IMR-90 (cell line): ENCODE data around the gene SCGB1C2. TPM values are rescaled to one million over a fixed set of nuclear protein-coding genes. Genes with fewer than 3 reads are reported as not detected.

Experiments used
- ATAC-seq: fragments of 200-7000 bp; cut with Tn5 transposase; 2 replicates; pipeline ENCODE4 v1.9.1; 2020; ENCODE audit warnings: low read depth, mild to moderate bottlenecking, moderate library complexity
- BruUV-seq: library from RNA; stranded (reverse); fragments of 400-500 nt; replicated peaks from 2 replicates; lab custom pipeline; 2021; lab: Mats Ljungman, UMichigan
- CTCF ChIA-PET: fragments of 300-600 bp; formaldehyde crosslinking; extraction: SDS; loops from one replicate; lab custom pipeline; 2021; ENCODE audit warnings: antibody characterized with exemption; lab: Yijun Ruan, JAX
- POLR2A ChIA-PET: fragments of 300-600 bp; sonication (Branson Sonifier 250); formaldehyde crosslinking; loops from one replicate; lab custom pipeline; 2022; ENCODE audit warnings: antibody characterized with exemption; ENCODE audit not compliant: unreplicated experiment; lab: Charles Lee
- DNase-seq: peaks from one replicate; pipeline ENCODE4 v3.0.0; 2013
- H2AFZ ChIP-seq: replicated peaks from 2 replicates; pipeline ENCODE3; 2013; ENCODE audit warnings: low read length, mild to moderate bottlenecking; ENCODE audit not compliant: poor library complexity
- H2AK5ac ChIP-seq: 2 replicates; pipeline ENCODE4 v1.6.1; 2013; ENCODE audit warnings: low read depth, low read length, inconsistent platforms
- H2AK9ac ChIP-seq: replicated peaks from 2 replicates; pipeline ENCODE3; 2013; ENCODE audit warnings: mild to moderate bottlenecking, low read depth, low read length, moderate library complexity; ENCODE audit not compliant: poor library complexity
- H2BK120ac ChIP-seq: 2 replicates; pipeline ENCODE4 v1.6.1; 2013; ENCODE audit warnings: low read depth, low read length, inconsistent platforms
- H2BK15ac ChIP-seq: 3 replicates; pipeline ENCODE4 v1.6.1; 2013; ENCODE audit warnings: low read depth, low read length, inconsistent platforms
- H2BK20ac ChIP-seq: 2 replicates; pipeline ENCODE4 v1.6.1; 2013; ENCODE audit warnings: low read depth, mild to moderate bottlenecking, inconsistent platforms, low read length, moderate library complexity
- H2BK5ac ChIP-seq: 2 replicates; pipeline ENCODE4 v1.6.1; 2013; ENCODE audit warnings: mild to moderate bottlenecking, low read depth, low read length, inconsistent platforms; ENCODE audit not compliant: poor library complexity, severe bottlenecking
- H3K14ac ChIP-seq: replicated peaks from 2 replicates; pipeline ENCODE4 v1.6.1; 2013; ENCODE audit warnings: low read depth, low read length, inconsistent platforms
- H3K18ac ChIP-seq: 2 replicates; pipeline ENCODE4 v1.6.1; 2013; ENCODE audit warnings: low read depth, low read length, control low read depth
- H3K23ac ChIP-seq: 2 replicates; pipeline ENCODE4 v1.6.1; 2013; ENCODE audit warnings: low read depth, low read length, inconsistent platforms
- H3K27ac ChIP-seq: 2 replicates; pipeline ENCODE4 v1.5.1; 2013; ENCODE audit warnings: mild to moderate bottlenecking, control low read depth, low read length; ENCODE audit not compliant: insufficient read depth
- H3K27me3 ChIP-seq: 2 replicates; pipeline ENCODE4 v1.6.1; 2013; ENCODE audit warnings: low read length; ENCODE audit not compliant: control insufficient read depth, insufficient read depth
- H3K36me3 ChIP-seq: 2 replicates; pipeline ENCODE4 v1.6.1; 2013; ENCODE audit warnings: low read length, mixed read lengths; ENCODE audit not compliant: control insufficient read depth, insufficient read depth
- H3K4ac ChIP-seq: 2 replicates; pipeline ENCODE4 v1.6.1; 2013; ENCODE audit warnings: low read depth, low read length, inconsistent platforms
- H3K4me1 ChIP-seq: 2 replicates; pipeline ENCODE4 v1.6.1; 2013; ENCODE audit warnings: low read length, mixed read lengths; ENCODE audit not compliant: control insufficient read depth, insufficient read depth
- H3K4me2 ChIP-seq: 2 replicates; pipeline ENCODE4 v1.6.1; 2013; ENCODE audit warnings: low read depth, mild to moderate bottlenecking, control low read depth, low read length, moderate library complexity
- H3K4me3 ChIP-seq: 2 replicates; pipeline ENCODE4 v1.5.1; 2013; ENCODE audit warnings: low read depth, mild to moderate bottlenecking, control low read depth, low read length, moderate library complexity; ENCODE audit not compliant: insufficient read depth
- H3K56ac ChIP-seq: 2 replicates; pipeline ENCODE4 v1.6.1; 2013; ENCODE audit warnings: low read length, inconsistent platforms; ENCODE audit not compliant: insufficient read depth; ENCODE audit errors: extremely low read depth
- H3K79me1 ChIP-seq, 2 experiments: 2 replicates each; pipeline ENCODE4 v1.6.1; 2013; ENCODE audit warnings: low read length in 2 of 2, inconsistent platforms in 1 of 2, low read depth in 1 of 2
- H3K9ac ChIP-seq: 2 replicates; pipeline ENCODE4 v1.6.1; 2013; ENCODE audit warnings: low read depth, low read length, control low read depth
- H3K9me1 ChIP-seq: 2 replicates; pipeline ENCODE4 v1.6.1; 2013; ENCODE audit warnings: low read length, inconsistent platforms; ENCODE audit not compliant: insufficient read depth
- H3K9me3 ChIP-seq: 2 replicates; pipeline ENCODE4 v1.6.1; 2013; ENCODE audit warnings: low read length; ENCODE audit not compliant: control insufficient read depth, insufficient read depth
- H4K20me1 ChIP-seq: 2 replicates; pipeline ENCODE4 v1.6.1; 2013; ENCODE audit warnings: low read length, inconsistent platforms; ENCODE audit not compliant: insufficient read depth
- H4K5ac ChIP-seq: 2 replicates; pipeline ENCODE4 v1.6.1; 2013; ENCODE audit warnings: mild to moderate bottlenecking, low read depth, low read length, control low read depth
- H4K8ac ChIP-seq, 2 experiments: 2 replicates each; pipeline ENCODE4 v1.6.1; 2013; ENCODE audit warnings: low read depth in 2 of 2, low read length in 2 of 2, control low read depth in 1 of 2, inconsistent platforms in 1 of 2
- H4K91ac ChIP-seq: 2 replicates; pipeline ENCODE4 v1.6.1; 2013; ENCODE audit warnings: low read depth, low read length, inconsistent platforms; ENCODE audit not compliant: insufficient read depth
- CHD1 ChIP-seq: IDR thresholded peaks from 2 replicates; pipeline ENCODE4 v1.6.1; 2012; ENCODE audit warnings: low read depth, low read length, improper control_type of control experiment
- MXI1 ChIP-seq: IDR thresholded peaks from 2 replicates; pipeline ENCODE4 v1.6.1; 2012; ENCODE audit warnings: low read depth, mild to moderate bottlenecking, low read length, moderate library complexity, borderline replicate concordance
- POLR2A ChIP-seq: IDR thresholded peaks from 2 replicates; pipeline ENCODE4 v1.6.1; 2012; ENCODE audit warnings: mild to moderate bottlenecking, low read depth, low read length
- RAD21 ChIP-seq: IDR thresholded peaks from 2 replicates; pipeline ENCODE4 v1.6.1; 2012; ENCODE audit warnings: low read length, improper control_type of control experiment
- SMC3 ChIP-seq: fragments of 150-350 bp; IDR thresholded peaks from 2 replicates; pipeline ENCODE4 v1.6.1; 2016; ENCODE audit warnings: low read depth, mild to moderate bottlenecking, antibody characterized with exemption, low read length, moderate library complexity
- WGBS, 2 experiments: methylation state at CpG; one replicate each; pipeline versions ENCODE4 v1.1.5 to v1.1.7; 2013; ENCODE audit warnings: missing lambda C conversion rate in 2 of 2; ENCODE audit not compliant: insufficient read length in 1 of 2; ENCODE audit errors: extremely low coverage in 2 of 2; 5-methylcytosine and 5-hydroxymethylcytosine counted together
- dilution Hi-C: fragments of 300-500 bp; cut with HindIII; formaldehyde crosslinking; loops from one replicate; pipeline ENCODE4 v1.14.3; 2018; ENCODE audit warnings: low sequenced_read_pairs; ENCODE audit not compliant: unreplicated experiment
- in situ Hi-C: fragments of 300-500 bp; cut with MboI; formaldehyde crosslinking; loops from 3 replicates; pipeline ENCODE4 v1.14.3; 2019; ENCODE audit warnings: low sequenced_read_pairs, inconsistent platforms, mixed read lengths
- intact Hi-C: fragments of 100-400 bp; cut with micrococcal nuclease; formaldehyde crosslinking; loops from 2 replicates; pipeline ENCODE4 v1.10.0; 2022
- polyA plus RNA-seq, 3 experiments: library from polyadenylated mRNA; depleted of rRNA; stranded (reverse); fragments of >200 nt; gene quantifications; 2 replicates each; pipeline ENCODE4 v1.2.3, GENCODE V29; 2012; ENCODE audit warnings: low replicate concordance in 1 of 3
- total RNA-seq: library from RNA; depleted of rRNA; stranded (reverse); fragments of >200 nt; gene quantifications from 2 replicates; pipeline ENCODE4 v1.2.3, GENCODE V29; 2012
- TF ChIP-seq, protein P1 (sequence below): fragments of 150-350 bp; IDR thresholded peaks from 2 replicates; pipeline ENCODE4 v1.6.1; 2016; ENCODE audit warnings: low read depth, mild to moderate bottlenecking, low read length, moderate library complexity, borderline replicate concordance

Gene SCGB1C2
- total and polyA plus RNA-seq, 2 of the 4 experiments (the other 2 are of a cell fraction), result not detected

DNA sequence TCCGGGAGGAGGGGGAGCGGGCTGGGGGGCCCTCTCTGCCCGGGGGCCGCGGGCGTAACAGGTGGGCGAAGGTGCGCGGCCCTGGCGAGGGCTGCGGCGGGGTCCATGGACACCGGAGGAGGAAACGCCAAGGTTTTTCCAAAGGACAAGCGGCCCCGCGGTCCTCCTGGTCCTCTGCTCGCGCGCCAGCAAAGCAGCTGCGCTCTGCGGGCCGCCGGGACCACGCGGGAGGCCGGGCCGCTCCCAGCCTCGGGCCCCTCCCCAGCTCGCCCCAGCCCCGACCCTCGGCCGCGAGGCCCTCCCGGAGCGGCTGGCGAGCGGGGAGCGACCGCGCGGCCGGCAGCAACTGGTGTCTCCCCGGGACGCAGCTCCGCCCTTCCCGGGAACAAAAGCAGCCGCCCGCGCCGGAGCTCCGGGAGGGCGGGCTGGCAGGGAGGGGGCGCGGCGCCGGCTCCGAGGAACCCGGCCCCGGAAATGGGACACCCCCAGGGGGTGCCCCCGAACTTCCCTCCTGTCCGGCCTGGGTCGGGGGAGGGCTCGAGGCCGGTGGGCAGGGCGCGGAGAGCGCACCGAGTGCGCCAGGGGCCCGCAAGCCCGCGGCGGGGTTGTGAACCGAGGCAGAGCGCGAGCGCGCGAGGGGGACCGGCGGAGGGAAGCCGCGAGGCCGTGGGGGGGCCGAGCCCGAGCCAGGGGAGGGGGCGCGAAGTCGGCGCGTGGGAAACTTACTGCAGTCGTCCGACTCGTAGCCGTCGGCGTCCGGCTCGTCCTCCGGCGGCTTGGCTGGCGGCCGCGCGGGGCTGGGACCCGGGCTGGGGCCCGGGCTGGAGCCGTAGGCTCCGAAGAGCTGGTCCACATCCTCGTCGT lies 43.2 kb downstream of the SCGB1C2 start:
- WGBS, 2 experiments, result 3% methylated on average over 57 of the region's 112 CpGs; no CpG with 5 or more reads in 1 of the 2 experiments
- H3K23ac ChIP-seq, result no peak overlapping the region
- intact Hi-C loops, result no loop called here
- in situ Hi-C loops, result no loop called here
- H4K8ac ChIP-seq, result no peak overlapping the region
- H2AK5ac ChIP-seq, result no peak overlapping the region
- no peak overlapping the region for H3K56ac ChIP-seq
- no peak for TF ChIP-seq RAD21
- TF ChIP-seq CHD1, result no peak
- no peak for TF ChIP-seq MXI1
- no peak for TF ChIP-seq SMC3
- TF ChIP-seq, protein P1, sequence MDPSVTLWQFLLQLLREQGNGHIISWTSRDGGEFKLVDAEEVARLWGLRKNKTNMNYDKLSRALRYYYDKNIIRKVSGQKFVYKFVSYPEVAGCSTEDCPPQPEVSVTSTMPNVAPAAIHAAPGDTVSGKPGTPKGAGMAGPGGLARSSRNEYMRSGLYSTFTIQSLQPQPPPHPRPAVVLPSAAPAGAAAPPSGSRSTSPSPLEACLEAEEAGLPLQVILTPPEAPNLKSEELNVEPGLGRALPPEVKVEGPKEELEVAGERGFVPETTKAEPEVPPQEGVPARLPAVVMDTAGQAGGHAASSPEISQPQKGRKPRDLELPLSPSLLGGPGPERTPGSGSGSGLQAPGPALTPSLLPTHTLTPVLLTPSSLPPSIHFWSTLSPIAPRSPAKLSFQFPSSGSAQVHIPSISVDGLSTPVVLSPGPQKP, result no peak
- TF ChIP-seq POLR2A, result no peak
- H3K14ac ChIP-seq, result no peak overlapping the region
- no peak overlapping the region for H3K4me3 ChIP-seq
- H3K9ac ChIP-seq, result no peak overlapping the region
- dilution Hi-C loops, result no loop called here
- no peak overlapping the region for H4K91ac ChIP-seq
- no peak overlapping the region for H2BK5ac ChIP-seq
- ATAC-seq (no peak), DNase-seq (no peak)
- no peaks in the 10 kb centered on the region for H3K9me1 ChIP-seq
- POLR2A ChIA-PET, result no interaction called here
- H3K4me2 ChIP-seq, result no peak overlapping the region
- no peak overlapping the region for H2AFZ ChIP-seq
- no peak overlapping the region for H3K18ac ChIP-seq
- no peak overlapping the region for H2BK15ac ChIP-seq
- BruUV-seq, result no TSS peak
- H3K4ac ChIP-seq, result no peak overlapping the region
- no peaks in the 10 kb centered on the region for H4K20me1 ChIP-seq
- H3K4me1 ChIP-seq, result no peaks in the 10 kb centered on the region
- H2BK120ac ChIP-seq, result no peak overlapping the region
- CTCF ChIA-PET, result no interaction called here
- no peaks in the 10 kb centered on the region for H3K79me1 ChIP-seq
- no peak overlapping the region for H3K27ac ChIP-seq
- no peak overlapping the region for H2BK20ac ChIP-seq
- H2AK9ac ChIP-seq, result no peak overlapping the region
- H3K36me3 ChIP-seq, result no peaks in the 10 kb centered on the region
- peaks cover 67% of the 10 kb centered on the region for H3K27me3 ChIP-seq
- H4K5ac ChIP-seq, result no peak overlapping the region
- no peaks in the 10 kb centered on the region for H3K9me3 ChIP-seq
